Stimulated activated effector memory CD8-positive, alpha-beta T cell treated with anti-CD3 and anti-CD28 coated beads, Interleukin-12 subunit alpha, Interleukin-12 subunit beta, amount 100 ng/mL, for 72 hours (primary cell): ENCODE data around the gene RNF220.

ENCODE experiments used
- ATAC-seq: fragments of 150-1000 bp; cut with Tn5 transposase; 2 replicates; pipeline ENCODE4 v1.10.0; 2021
- DNase-seq, 2 donors: peaks; one replicate each; pipeline ENCODE4 v3.0.0; 2021 to 2022; ENCODE audit warnings: low spot score in 2 of 2
- H3K27ac Mint-ChIP-seq: one replicate; pipeline ENCODE4 v1.8.0; 2022; ENCODE audit warnings: mild to moderate bottlenecking, mixed read lengths
- H3K36me3 Mint-ChIP-seq: one replicate; pipeline ENCODE4 v1.8.0; 2022; ENCODE audit warnings: mild to moderate bottlenecking, mixed read lengths
- H3K4me1 Mint-ChIP-seq: one replicate; pipeline ENCODE4 v1.8.0; 2022; ENCODE audit warnings: mixed read lengths
- H3K4me3 Mint-ChIP-seq: one replicate; pipeline ENCODE4 v1.8.0; 2022; ENCODE audit warnings: mild to moderate bottlenecking, mixed read lengths
- H3K9me3 Mint-ChIP-seq: one replicate; pipeline ENCODE4 v1.8.0; 2022; ENCODE audit warnings: mixed read lengths

Gene RNF220

GRCh38 chr1:44447051-44447810 is 42.2 kb downstream of the RNF220 start:
- DNase-seq (no peak), ATAC-seq (peak; percentile 67)
- Mint-ChIP-seq H3K4me1 (no peaks in the 10 kb centered on the region), H3K27ac (no peak overlapping the region), H3K9me3 (no peaks in the 10 kb centered on the region), H3K36me3 (no peaks in the 10 kb centered on the region), H3K4me3 (no peak overlapping the region)

GRCh38 chr1:44453798-44454349 is 48.8 kb downstream of the RNF220 start:
- H3K4me3 Mint-ChIP-seq: no peak overlapping the region
- H3K27ac Mint-ChIP-seq: no peak overlapping the region
- H3K4me1 Mint-ChIP-seq: no peaks in the 10 kb centered on the region
- no peaks in the 10 kb centered on the region for H3K36me3 Mint-ChIP-seq
- peaks cover 6% of the 10 kb centered on the region for H3K9me3 Mint-ChIP-seq
- ATAC-seq (no peak), DNase-seq (no peak)

GRCh38 chr1:44454704-44455103 is 49.6 kb downstream of the RNF220 start:
- Mint-ChIP-seq H3K36me3 (no peaks in the 10 kb centered on the region), H3K4me1 (no peaks in the 10 kb centered on the region), H3K9me3 (peaks cover 6% of the 10 kb centered on the region), H3K27ac (no peak overlapping the region), H3K4me3 (no peak overlapping the region)
- no peak for ATAC-seq
- no peak for DNase-seq

GRCh38 chr1:44460107-44460882 is 55.2 kb downstream of the RNF220 start:
- Mint-ChIP-seq H3K9me3 (no peaks in the 10 kb centered on the region), H3K4me1 (no peaks in the 10 kb centered on the region), H3K36me3 (no peaks in the 10 kb centered on the region), H3K4me3 (no peak overlapping the region), H3K27ac (no peak overlapping the region)
- DNase-seq (no peak), ATAC-seq (no peak)

- Mint-ChIP-seq H3K4me3 (no peak overlapping the region), H3K36me3 (no peaks in the 10 kb centered on the region), H3K27ac (no peak overlapping the region), H3K4me1 (no peaks in the 10 kb centered on the region), H3K9me3 (no peaks in the 10 kb centered on the region)
- DNase-seq (no peak), ATAC-seq (no peak)
Observed at GRCh38 chr1:44464361-44464760, 59.3 kb downstream of the RNF220 start.

GRCh38 chr1:44467566-44467965 is 62.5 kb downstream of the RNF220 start:
- Mint-ChIP-seq H3K36me3 (no peaks in the 10 kb centered on the region), H3K4me3 (no peak overlapping the region), H3K4me1 (no peaks in the 10 kb centered on the region), H3K27ac (no peak overlapping the region), H3K9me3 (no peaks in the 10 kb centered on the region)
- DNase-seq (no peak), ATAC-seq (no peak)

GRCh38 chr1:44471911-44472453 is 66.9 kb downstream of the RNF220 start:
- ATAC-seq (no peak), DNase-seq (no peak)
- H3K4me3 Mint-ChIP-seq: no peak overlapping the region
- H3K9me3 Mint-ChIP-seq: no peaks in the 10 kb centered on the region
- H3K27ac Mint-ChIP-seq: no peak overlapping the region
- no peaks in the 10 kb centered on the region for H3K4me1 Mint-ChIP-seq
- no peaks in the 10 kb centered on the region for H3K36me3 Mint-ChIP-seq

- H3K4me3 Mint-ChIP-seq: peak overlapping the region; percentile 24
- ATAC-seq (no peak), DNase-seq (no peak)
- no peaks in the 10 kb centered on the region for H3K4me1 Mint-ChIP-seq
- no peak overlapping the region for H3K27ac Mint-ChIP-seq
- H3K36me3 Mint-ChIP-seq: no peaks in the 10 kb centered on the region
- H3K9me3 Mint-ChIP-seq: no peaks in the 10 kb centered on the region
Observed at GRCh38 chr1:44472620-44473525, 67.8 kb downstream of the RNF220 start.

GRCh38 chr1:44476891-44477290 is 71.8 kb downstream of the RNF220 start:
- no peaks in the 10 kb centered on the region for H3K36me3 Mint-ChIP-seq
- no peak for DNase-seq
- ATAC-seq: no peak
- no peak overlapping the region for H3K27ac Mint-ChIP-seq
- no peak overlapping the region for H3K4me3 Mint-ChIP-seq
- H3K4me1 Mint-ChIP-seq: no peaks in the 10 kb centered on the region
- H3K9me3 Mint-ChIP-seq: no peaks in the 10 kb centered on the region

- no peaks in the 10 kb centered on the region for H3K9me3 Mint-ChIP-seq
- DNase-seq (no peak), ATAC-seq (no peak)
- H3K4me1 Mint-ChIP-seq: peaks cover 7% of the 10 kb centered on the region
- H3K27ac Mint-ChIP-seq: no peak overlapping the region
- no peaks in the 10 kb centered on the region for H3K36me3 Mint-ChIP-seq
- H3K4me3 Mint-ChIP-seq: no peak overlapping the region
Observed at GRCh38 chr1:44481701-44482100, 76.6 kb downstream of the RNF220 start.

GRCh38 chr1:44483089-44483874 is 78.2 kb downstream of the RNF220 start:
- Mint-ChIP-seq H3K4me3 (no peak overlapping the region), H3K9me3 (no peaks in the 10 kb centered on the region), H3K36me3 (no peaks in the 10 kb centered on the region), H3K27ac (no peak overlapping the region), H3K4me1 (peaks cover 7% of the 10 kb centered on the region)
- ATAC-seq (no peak), DNase-seq (no peak)

GRCh38 chr1:44484155-44484688 is 79.2 kb downstream of the RNF220 start:
- DNase-seq: no peak

GRCh38 chr1:44485229-44485933 is 80.3 kb downstream of the RNF220 start:
- ATAC-seq (peak; percentile 60), DNase-seq (no peak)
- no peaks in the 10 kb centered on the region for H3K9me3 Mint-ChIP-seq
- H3K4me3 Mint-ChIP-seq: no peak overlapping the region
- H3K27ac Mint-ChIP-seq: no peak overlapping the region
- H3K36me3 Mint-ChIP-seq: no peaks in the 10 kb centered on the region
- peaks cover 7% of the 10 kb centered on the region for H3K4me1 Mint-ChIP-seq

More at GRCh38 chr1:44484155-44484688, 79.2 kb downstream of the RNF220 start:
- no peaks in the 10 kb centered on the region for H3K9me3 Mint-ChIP-seq
- no peaks in the 10 kb centered on the region for H3K36me3 Mint-ChIP-seq
- peaks cover 7% of the 10 kb centered on the region for H3K4me1 Mint-ChIP-seq
- H3K27ac Mint-ChIP-seq: no peak overlapping the region
- ATAC-seq: peak; percentile 86
- no peak overlapping the region for H3K4me3 Mint-ChIP-seq
